SU-DHL-6 (cell line): ENCODE results near the gene GIPC2.

Experiments
- CTCF ChIP-seq: fragments of 200-600 bp; sonication (generic); IDR thresholded peaks from one replicate; pipeline ENCODE4 v1.5.1; 2017; ENCODE audit warnings: antibody characterized with exemption, mild to moderate bottlenecking, low read length, moderate library complexity; ENCODE audit not compliant: insufficient read depth, poor library complexity, severe bottlenecking
- EZH2phosphoT487 ChIP-seq: fragments of 200-600 bp; sonication (generic), shearing (Covaris generic); conservative IDR thresholded peaks from 2 replicates; pipeline ENCODE4 v1.6.1; 2018; ENCODE audit warnings: mild to moderate bottlenecking, antibody characterized with exemption, low read length, moderate library complexity, mixed read lengths

- TF ChIP-seq CTCF (no peak), EZH2phosphoT487 (no peak)
Measured at GRCh38 chr1:78043436-78043835, 2.3 kb upstream of the GIPC2 start.
